Fibroblast of mammary gland (primary cell): ENCODE measurements around the gene ST6GALNAC2.
"Not testable (repeated sequence)": the region's sequence is repeated elsewhere in the genome, so short reads cannot be mapped to it uniquely, and the experiment has no call there.

Source experiments
- DNase-seq: peaks from one replicate; pipeline ENCODE4 v3.0.0-alpha.2; 2010; ENCODE audit warnings: low read depth
- H3K4me3 ChIP-seq: 2 replicates; pipeline ENCODE4 v1.5.1; 2011; ENCODE audit warnings: low read depth, mild to moderate bottlenecking, low read length, moderate library complexity; ENCODE audit not compliant: control insufficient read depth
- TF ChIP-seq, protein P1 (sequence below): conservative IDR thresholded peaks from 2 replicates; pipeline ENCODE4 v1.5.1; 2011; ENCODE audit warnings: low read depth, low read length, inconsistent platforms; ENCODE audit not compliant: control insufficient read depth, insufficient read depth

ST6GALNAC2 gene

DNA sequence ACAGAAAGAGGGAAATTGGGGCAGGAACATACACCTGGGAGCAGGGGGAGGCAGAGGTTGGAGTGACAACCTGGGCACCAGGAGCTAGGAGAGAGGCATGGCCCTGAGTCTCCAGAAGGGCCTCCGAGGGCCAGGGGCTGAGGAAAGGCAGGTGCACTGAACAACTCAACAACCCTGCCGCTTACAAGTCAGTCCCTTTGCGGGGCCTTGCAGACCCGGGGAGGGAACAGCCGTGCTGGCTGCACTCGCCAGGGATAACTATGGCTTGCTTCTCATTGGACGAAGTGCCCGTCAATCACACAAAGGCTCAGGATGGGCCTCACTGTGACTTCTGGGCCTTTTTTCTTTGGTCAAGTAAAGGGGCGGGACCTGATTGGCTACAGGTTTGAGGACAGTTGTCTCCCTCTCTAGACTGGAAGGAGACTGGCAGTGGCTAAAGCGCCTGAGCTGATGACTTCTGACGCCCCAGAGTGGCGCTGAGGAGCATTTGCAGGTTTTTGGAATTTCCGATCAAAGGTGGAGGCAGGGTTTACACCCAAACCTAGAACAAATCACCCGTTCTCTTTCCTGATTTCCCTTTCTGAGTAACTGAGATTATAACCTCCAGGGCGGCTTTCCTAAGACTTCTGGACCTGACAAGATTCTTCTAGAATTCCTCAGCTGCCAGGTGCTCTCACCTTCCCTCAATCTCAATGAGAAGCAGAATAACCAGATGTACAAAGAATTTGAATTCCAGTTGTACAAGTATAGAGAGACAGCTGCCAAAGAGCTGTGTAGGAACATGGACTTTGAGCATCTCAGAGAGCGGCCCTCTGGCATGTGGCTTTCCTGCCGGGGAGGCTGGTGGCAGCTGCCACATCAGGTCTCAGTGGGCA, 27.6 kb upstream of the ST6GALNAC2 start:
- no peak for DNase-seq
- H3K4me3 ChIP-seq: no peak overlapping the region
- TF ChIP-seq, protein P1, sequence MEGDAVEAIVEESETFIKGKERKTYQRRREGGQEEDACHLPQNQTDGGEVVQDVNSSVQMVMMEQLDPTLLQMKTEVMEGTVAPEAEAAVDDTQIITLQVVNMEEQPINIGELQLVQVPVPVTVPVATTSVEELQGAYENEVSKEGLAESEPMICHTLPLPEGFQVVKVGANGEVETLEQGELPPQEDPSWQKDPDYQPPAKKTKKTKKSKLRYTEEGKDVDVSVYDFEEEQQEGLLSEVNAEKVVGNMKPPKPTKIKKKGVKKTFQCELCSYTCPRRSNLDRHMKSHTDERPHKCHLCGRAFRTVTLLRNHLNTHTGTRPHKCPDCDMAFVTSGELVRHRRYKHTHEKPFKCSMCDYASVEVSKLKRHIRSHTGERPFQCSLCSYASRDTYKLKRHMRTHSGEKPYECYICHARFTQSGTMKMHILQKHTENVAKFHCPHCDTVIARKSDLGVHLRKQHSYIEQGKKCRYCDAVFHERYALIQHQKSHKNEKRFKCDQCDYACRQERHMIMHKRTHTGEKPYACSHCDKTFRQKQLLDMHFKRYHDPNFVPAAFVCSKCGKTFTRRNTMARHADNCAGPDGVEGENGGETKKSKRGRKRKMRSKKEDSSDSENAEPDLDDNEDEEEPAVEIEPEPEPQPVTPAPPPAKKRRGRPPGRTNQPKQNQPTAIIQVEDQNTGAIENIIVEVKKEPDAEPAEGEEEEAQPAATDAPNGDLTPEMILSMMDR: no peak

DNA sequence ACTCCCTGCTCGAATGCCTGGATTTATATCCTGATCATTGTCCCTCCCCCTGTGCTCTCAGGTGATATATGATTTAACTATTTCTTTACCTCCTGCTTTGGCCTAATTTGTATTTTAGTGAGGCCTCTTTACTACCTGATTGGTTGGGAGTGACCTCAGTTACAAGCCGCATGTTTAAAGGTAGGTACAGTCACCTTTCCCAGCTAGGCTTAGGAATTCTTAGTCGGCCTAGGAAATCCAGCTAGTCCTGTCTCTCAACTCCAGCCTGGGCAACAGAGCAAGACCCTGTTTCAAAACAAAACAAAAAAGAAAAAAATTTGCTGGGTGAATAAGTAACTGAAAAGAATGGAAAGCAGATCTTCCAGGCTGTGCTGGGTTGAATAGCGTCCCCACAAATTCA, 26.8 kb upstream of the ST6GALNAC2 start:
- TF ChIP-seq, protein P1: no peak
- no peak for DNase-seq

DNA sequence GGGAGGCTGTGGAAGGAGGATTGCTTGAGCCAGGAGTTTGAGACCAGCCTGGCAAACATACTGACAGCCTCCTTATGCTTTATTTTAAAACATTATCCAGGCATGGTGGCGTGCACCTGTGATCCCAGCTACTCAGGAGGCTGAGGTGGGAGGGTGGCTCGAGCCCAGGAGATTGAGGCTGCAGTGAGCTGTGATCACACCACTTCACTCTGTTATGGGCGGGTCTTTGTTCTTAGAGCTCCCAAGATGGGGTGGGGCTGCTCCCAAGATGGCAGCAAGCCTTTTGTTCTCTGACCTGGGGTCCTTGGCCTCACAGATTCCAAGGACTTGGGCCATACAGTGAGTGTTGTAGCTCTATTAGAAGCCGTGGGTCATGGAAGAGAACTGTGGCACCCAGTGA, 26.1 kb upstream of the ST6GALNAC2 start:
- no peak for DNase-seq
- TF ChIP-seq, protein P1: no peak
- H3K4me3 ChIP-seq: no peak overlapping the region

More for the DNA sequence above, 26.8 kb upstream of the ST6GALNAC2 start:
- no peak overlapping the region for H3K4me3 ChIP-seq

DNA sequence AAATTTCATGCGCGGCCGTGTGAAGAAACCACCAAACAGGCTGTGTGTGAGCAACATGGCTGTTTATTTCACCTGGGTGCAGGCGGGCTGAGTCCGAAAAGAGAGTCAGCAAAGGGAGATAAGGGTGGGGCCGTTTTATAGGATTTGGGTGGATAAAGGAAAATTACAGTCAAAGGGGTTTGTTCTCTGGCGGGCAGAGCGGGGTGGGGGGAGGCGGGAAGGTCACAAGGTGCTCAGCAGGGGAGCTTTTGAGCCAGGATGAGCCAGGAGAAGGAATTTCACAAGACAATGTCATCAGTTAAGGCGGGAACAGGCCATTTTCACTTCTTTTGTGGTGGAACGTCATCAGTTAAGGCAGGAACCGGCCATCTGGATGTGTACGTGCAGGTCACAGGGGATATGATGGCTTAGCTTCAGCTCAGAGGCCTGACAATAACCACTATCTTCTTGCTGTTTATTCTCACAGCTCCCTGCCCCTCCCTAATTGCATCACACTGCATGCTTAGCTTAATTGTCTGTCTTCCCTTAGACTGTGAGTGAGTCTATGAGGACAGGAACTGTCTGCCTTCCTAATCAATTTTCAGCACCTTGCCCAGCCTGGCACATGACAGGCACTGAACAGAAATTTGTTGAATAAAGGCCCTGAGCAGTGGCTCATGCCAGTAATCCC, 25.6 kb upstream of the ST6GALNAC2 start:
- H3K4me3 ChIP-seq, DNase-seq: not testable (repeated sequence)

DNA sequence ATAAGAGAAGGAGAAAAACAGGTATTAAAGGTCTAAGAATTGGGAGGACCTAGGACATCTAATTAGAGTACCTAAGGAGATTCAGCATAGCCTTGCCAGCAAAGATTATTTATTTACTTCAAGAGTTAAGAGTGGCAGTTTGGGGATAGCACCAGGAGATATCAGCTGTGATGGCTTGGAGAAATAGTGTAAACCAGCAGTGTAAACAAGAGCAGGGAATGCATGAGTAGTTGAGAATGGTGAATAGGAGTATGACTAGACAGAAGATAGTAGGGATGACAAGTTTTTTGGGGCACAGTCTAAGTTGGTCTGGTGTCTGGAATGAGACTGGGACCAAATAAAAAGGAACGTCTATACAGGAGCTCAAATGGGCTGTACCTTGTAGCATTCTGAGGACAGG, 21.0 kb upstream of the ST6GALNAC2 start:
- not testable (repeated sequence) for H3K4me3 ChIP-seq, DNase-seq

DNA sequence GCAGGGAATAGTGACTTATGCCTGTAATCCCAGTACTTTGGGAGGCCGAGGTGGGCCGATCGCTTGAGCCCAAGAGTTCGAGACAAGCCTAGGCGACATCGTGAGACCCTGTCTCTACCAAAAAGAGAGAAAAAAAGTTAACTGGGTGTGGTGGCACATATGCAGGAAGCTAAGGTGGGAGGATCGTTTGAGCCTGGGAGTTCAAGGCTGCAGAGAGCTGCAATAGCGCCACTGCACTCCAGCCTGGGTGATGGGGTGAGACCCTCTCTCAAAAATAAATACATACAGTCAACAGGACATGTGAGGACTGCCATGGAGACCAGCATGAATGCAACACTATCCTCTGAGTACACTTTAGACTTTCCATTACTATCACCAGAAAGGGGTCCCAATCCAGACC, 15.4 kb upstream of the ST6GALNAC2 start:
- TF ChIP-seq, protein P1: no peak
- no peak for DNase-seq
- H3K4me3 ChIP-seq: no peak overlapping the region

DNA sequence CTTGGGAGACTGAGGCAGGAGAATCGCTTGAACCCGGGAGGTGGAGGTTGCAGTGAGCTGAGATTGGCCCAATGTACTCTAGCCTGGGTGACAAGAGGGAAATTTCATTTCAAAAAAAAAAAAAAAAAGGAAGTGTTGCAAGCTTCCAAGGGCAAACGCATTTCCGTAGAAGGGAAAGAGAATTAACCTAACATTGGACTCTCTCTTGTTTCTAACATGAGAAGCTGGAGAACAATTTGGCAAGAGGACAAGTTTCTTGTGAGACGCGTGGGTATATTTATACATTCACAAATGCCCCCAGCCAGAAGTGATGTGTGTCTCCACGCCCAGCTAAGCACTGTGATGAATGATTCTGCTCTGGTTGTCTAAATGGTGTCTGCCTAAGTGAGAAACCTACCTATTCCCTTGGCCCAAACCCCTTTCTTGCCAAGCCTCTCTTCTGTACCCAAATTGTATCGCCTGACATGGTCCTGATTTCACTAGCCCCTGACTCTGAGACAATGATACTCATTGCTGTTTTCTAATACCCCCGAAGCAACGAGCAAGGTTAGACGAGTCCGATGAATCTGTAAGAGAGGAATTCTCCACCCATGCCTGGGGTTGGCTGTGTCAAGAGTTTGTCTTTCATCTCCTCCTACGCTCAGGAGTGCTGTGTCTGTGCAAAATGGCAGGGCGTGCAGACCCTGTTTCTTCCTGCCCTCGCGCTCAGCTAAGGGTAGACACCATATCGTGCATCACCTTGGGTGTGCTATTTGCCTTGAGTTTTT, 14.2 kb upstream of the ST6GALNAC2 start:
- no peak overlapping the region for H3K4me3 ChIP-seq
- no peak for DNase-seq
- TF ChIP-seq, protein P1: no peak
